ENCODE measurements around the gene HFE.

Gene HFE

DNA sequence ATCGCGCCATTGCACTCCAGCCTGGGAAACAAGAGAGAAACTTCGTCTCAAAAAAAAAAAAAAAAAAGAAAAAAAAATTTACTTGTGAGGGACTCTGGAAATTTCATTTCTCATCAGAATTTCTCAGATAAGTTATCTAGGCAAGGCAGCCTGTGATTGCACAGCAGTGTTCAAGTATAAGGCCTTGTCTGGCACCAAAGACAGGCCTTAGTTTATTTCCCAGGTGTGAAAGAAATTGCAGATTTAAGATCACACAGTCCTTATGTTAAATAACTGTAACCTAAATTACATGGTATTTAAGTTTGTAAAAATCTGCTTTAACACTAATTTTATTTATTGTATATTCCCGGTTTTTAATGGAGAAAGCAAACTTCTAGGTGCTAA, 34.8 kb downstream of the HFE start:
- TF ChIP-seq Cebpa-rat (IDR thresholded peaks at IDR 0.05): no peak
- Histone ChIP-seq H3K36me3 (no peaks in the 10 kb centered on the region), H4K20me1 (peaks cover 30% of the 10 kb centered on the region), H3K27ac (peak overlapping the region; percentile 94), H3K4me3 (peak overlapping the region; percentile 88), H3K4me2 (peak overlapping the region; percentile 71), H3K9ac (no peak overlapping the region; the same call in 1 of the 2 replicates), H3K9me3 (no peaks in the 10 kb centered on the region), H3K27me3 (no peaks in the 10 kb centered on the region), H3K4me1 (peaks cover 20% of the 10 kb centered on the region)

DNA sequence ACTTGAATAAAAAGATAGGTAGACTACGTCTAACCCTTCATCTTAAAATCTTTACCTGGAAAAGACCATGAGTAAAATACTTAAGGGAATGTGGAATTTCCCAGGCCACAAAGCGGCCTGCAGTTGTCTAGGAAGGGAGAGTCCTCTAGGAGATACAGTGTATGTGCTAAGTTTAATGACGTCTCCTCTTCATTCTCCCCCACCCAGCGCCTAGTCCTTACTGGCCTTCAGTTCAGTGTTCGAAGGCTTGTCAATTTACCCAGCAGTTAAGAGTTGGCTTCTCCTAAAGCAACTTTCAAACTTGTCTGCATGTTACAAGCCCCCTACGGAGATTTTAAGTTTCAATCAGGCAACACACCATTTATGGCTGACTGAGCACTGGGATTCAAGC, 35.2 kb downstream of the HFE start:
- H3K4me2 ChIP-seq: peak overlapping the region; percentile 71
- peak overlapping the region; percentile 88 for H3K4me3 ChIP-seq
- H3K9me3 ChIP-seq: no peaks in the 10 kb centered on the region
- peaks cover 34% of the 10 kb centered on the region for H4K20me1 ChIP-seq
- H3K27me3 ChIP-seq: no peaks in the 10 kb centered on the region
- H3K4me1 ChIP-seq: peaks cover 24% of the 10 kb centered on the region
- peaks cover 3% of the 10 kb centered on the region; the same call in 1 of the 2 replicates for H3K36me3 ChIP-seq
- H3K9ac ChIP-seq: peak overlapping the region; percentile 100
- peak overlapping the region; percentile 94 for H3K27ac ChIP-seq
- TF ChIP-seq Cebpa-rat (IDR thresholded peaks at IDR 0.05): no peak

DNA sequence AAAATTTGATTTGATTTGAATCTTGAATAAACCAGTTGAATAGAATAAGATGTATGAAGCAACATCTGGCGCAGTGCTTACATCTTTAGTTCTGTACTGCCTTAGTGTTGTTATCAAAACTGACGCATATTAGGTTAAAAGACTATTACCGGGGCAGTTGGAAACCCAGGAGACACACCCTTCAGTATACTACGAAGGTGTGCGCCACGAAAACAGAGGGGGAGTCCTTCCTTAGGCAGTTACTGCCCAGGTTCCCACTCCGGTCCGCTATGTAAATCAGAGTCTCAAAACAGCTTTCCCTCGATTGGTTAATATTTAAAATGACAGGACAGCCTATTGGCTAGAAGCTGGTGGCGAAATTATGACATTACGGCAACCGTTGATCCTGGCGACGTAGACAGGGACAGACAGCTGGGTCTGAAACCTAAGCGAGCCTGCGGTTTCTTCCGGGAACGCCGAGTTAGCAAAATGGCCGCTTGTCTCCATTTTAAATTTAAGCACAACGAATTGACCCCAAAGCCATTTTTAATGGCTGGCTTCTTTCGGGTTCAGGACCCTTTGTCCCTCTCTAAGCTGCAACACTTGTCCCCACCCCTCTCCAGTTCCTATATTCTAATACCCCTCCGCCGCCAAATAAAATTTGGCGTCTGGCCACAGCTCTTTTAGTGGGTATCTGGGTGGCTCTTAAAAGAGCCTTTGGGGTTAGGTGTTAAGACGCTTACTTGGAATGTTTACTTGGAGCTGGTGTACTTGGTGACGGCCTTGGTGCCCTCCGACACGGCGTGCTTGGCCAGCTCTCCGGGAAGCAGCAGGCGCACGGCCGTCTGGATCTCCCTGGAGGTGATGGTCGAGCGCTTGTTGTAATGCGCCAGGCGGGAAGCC, 35.8 kb downstream of the HFE start:
- peak overlapping the region; percentile 71 for H3K4me2 ChIP-seq
- H3K4me1 ChIP-seq: peaks cover 31% of the 10 kb centered on the region
- no peak; the same call in 1 of the 2 replicates for TF ChIP-seq Cebpa-rat (IDR thresholded peaks at IDR 0.05)
- H3K9ac ChIP-seq: peak overlapping the region; percentile 100
- no peaks in the 10 kb centered on the region for H3K27me3 ChIP-seq
- peaks cover 40% of the 10 kb centered on the region for H4K20me1 ChIP-seq
- peaks cover 9% of the 10 kb centered on the region for H3K36me3 ChIP-seq
- H3K9me3 ChIP-seq: no peaks in the 10 kb centered on the region
- H3K27ac ChIP-seq: peak overlapping the region; percentile 94
- H3K4me3 ChIP-seq: peak overlapping the region; percentile 88

DNA sequence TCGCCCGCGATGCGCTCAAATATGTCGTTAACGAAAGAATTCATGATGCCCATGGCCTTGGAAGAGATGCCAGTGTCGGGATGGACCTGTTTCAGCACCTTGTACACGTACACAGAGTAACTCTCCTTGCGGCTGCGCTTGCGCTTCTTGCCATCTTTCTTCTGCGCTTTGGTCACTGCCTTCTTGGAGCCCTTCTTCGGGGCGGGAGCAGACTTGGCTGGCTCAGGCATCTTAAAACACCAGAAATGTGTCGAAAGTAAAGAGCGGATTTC, 36.4 kb downstream of the HFE start:
- peak overlapping the region; percentile 100 for H3K9ac ChIP-seq
- no peaks in the 10 kb centered on the region for H3K27me3 ChIP-seq
- no peak for TF ChIP-seq Cebpa-rat (IDR thresholded peaks at IDR 0.05)
- H3K4me2 ChIP-seq: peak overlapping the region; percentile 71
- peaks cover 37% of the 10 kb centered on the region for H3K4me1 ChIP-seq
- peak overlapping the region; percentile 88 for H3K4me3 ChIP-seq
- peak overlapping the region; percentile 94 for H3K27ac ChIP-seq
- H4K20me1 ChIP-seq: peaks cover 46% of the 10 kb centered on the region
- H3K9me3 ChIP-seq: no peaks in the 10 kb centered on the region
- H3K36me3 ChIP-seq: peaks cover 15% of the 10 kb centered on the region

DNA sequence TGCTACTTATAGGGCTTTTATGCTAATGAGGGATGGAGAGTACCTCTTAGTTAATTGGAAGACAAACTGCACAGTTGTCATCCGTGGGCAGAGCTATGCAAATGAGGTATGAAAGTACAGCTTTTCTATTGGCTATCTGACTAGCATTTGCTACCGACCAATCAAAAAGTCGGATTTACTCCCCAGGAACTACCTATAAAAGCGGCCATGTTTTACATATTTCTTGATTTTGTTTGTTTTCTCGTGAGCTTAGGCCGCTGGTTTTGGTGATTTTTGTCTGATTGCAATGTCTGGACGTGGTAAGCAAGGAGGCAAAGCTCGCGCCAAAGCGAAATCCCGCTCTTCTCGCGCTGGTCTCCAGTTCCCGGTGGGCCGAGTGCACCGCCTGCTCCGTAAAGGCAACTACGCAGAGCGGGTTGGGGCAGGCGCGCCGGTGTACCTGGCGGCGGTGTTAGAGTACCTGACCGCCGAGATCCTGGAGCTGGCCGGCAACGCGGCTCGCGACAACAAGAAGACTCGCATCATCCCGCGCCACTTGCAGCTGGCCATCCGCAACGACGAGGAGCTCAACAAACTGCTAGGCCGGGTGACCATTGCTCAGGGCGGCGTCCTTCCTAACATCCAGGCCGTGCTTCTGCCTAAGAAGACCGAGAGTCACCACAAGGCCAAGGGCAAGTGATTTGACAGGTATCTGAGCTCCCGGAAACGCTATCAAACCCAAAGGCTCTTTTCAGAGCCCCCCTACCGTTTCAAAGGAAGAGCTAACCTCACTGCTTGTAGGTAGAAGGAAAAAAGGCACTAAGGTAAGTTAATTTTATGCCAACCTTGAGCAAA, 36.9 kb downstream of the HFE start:
- Histone ChIP-seq H3K9me3 (no peaks in the 10 kb centered on the region), H3K9ac (peak overlapping the region; percentile 100), H3K36me3 (peaks cover 18% of the 10 kb centered on the region), H3K27me3 (no peaks in the 10 kb centered on the region), H3K4me1 (peaks cover 37% of the 10 kb centered on the region), H4K20me1 (peaks cover 52% of the 10 kb centered on the region), H3K4me2 (peak overlapping the region; percentile 86), H3K4me3 (peak overlapping the region; percentile 88), H3K27ac (peak overlapping the region; percentile 94)
- TF ChIP-seq Cebpa-rat (IDR thresholded peaks at IDR 0.05): no peak

DNA sequence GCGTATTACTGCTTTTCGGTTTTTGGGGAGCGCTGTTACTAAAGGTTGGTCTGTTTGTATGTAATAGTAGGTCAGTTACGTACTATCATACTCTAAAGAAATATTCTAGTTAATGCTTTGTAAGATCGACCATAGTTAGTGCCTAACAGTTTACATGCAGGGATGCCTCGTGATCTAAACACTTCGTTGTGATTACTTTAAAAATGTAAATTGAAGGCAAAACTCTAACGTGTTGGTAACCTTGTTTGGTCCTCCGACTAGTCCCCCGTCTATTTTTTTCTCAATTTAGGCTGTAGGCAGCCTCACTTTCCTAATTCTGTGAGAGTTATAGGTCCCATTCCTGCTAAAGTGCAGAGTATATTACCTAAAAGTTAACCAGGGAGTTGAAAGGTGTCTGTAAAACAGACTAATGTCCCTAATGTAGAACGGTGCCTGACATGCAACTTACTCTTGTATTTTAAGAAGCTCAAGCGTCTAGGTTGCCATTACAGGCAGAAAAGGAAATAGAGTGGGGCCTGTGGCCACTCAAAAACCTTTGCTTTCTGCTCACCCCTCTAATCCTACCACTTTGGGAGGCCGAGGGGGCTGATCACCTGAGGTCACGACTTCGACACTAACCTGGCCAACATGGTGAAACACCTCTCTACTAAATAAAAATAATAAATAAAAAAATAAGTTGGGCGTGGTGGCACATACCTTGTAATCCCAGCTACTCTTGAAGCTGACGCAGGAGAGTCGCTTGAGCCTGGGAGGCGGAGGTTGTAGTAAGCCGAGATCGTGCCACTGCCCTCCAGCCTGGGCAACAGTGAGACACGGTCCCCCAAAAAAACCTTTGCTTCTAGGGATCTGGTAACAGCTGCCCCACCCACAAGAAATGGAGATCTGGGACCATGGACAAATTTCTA, 37.8 kb downstream of the HFE start:
- TF ChIP-seq Cebpa-rat (IDR thresholded peaks at IDR 0.05): no peak
- peak overlapping the region; percentile 100 for H3K9ac ChIP-seq
- peaks cover 37% of the 10 kb centered on the region for H3K4me1 ChIP-seq
- H3K27ac ChIP-seq: peak overlapping the region; percentile 94
- no peaks in the 10 kb centered on the region for H3K27me3 ChIP-seq
- peaks cover 60% of the 10 kb centered on the region for H4K20me1 ChIP-seq
- H3K9me3 ChIP-seq: no peaks in the 10 kb centered on the region
- H3K4me2 ChIP-seq: peak overlapping the region; percentile 86
- H3K4me3 ChIP-seq: peak overlapping the region; percentile 88
- H3K36me3 ChIP-seq: peaks cover 26% of the 10 kb centered on the region

DNA sequence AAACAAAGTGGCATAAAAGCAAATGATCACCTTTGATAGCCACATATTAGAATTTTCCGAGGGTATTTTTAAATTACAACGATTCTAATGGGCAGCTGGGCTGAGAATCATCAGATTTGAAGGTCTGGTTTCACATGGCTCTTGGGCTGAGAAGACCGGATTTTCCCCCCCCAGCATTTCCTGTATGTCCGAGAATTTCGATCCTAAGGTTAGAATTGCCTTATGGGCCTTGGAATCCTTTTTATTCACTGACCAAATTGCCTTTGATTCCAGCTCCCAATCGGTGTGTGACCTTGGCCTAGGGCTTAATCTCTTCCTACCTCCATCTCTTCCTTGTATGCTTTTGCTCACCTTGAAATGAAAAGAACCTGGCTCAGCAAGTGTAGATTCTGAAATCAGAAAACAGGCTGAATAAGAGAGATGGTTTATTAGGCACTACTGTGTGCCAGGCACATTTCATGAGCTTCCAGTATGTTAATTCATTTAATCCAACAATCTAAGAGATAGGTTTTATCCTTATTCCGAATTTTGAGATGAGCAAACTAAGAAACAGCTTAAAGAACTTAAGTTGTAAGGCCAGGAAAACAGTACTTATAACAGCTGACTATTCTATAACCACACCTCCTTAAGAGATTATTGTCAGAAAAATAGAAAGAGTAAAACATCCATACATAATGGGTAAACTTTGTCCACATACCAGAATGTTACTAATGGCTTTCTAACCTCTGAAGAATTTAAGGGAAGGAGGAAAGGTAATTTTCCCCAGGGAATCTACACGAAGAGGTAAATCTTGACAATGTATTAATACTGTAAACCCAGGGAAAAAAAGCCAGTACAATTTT, 39.4 kb downstream of the HFE start:
- Histone ChIP-seq H3K36me3 (peaks cover 42% of the 10 kb centered on the region), H3K27me3 (no peaks in the 10 kb centered on the region), H3K4me3 (peak overlapping the region; percentile 88), H4K20me1 (peaks cover 76% of the 10 kb centered on the region), H3K9ac (peak overlapping the region; percentile 100), H3K27ac (peak overlapping the region; percentile 94), H3K4me2 (peak overlapping the region; percentile 86), H3K9me3 (no peaks in the 10 kb centered on the region), H3K4me1 (peaks cover 32% of the 10 kb centered on the region)
- TF ChIP-seq Cebpa-rat (IDR thresholded peaks at IDR 0.05): no peak

DNA sequence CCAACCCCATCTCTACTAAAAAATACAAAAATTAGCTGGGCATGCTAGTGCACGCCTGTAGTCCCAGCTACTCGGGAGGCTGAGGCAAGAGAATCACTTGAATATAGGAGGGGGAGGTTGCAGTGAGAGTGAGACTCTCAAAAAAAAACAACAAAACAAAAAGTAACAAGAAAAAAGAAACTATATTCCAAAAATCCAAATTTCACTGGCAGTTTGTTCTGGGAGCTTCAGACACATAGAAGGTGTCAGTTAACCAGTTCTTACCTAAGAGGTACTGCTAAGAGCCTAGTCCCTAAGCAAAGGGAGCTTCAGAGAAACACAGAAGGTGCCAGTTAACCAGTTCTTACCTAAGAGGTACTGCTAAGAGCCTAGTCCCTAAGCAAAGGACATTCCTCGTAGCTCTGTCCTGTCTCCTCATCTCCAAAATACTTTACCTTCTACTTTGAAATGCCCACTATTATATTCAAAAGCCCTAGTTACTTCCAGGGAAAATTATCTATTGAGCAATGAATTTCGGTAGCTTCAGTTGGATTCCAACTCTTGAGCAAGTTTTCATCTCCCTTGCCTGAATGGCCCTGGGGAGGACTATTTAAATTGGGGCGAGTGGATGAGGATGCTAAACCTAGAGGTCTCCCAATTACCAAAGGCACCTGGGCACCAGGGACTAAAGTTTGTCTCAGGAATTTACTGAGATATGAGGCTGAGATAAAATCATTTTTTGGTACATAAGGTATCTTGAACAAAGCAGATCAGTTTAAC, 41.0 kb downstream of the HFE start:
- Histone ChIP-seq H3K36me3 (peaks cover 47% of the 10 kb centered on the region), H3K4me2 (peak overlapping the region; percentile 86), H4K20me1 (peaks cover 92% of the 10 kb centered on the region), H3K9me3 (no peaks in the 10 kb centered on the region), H3K27ac (no peak overlapping the region), H3K4me1 (peaks cover 22% of the 10 kb centered on the region), H3K9ac (0 out of 2 replicates have a peak overlapping the region, but pooled peaks have one; percentile 3), H3K4me3 (peak overlapping the region; percentile 88; the same call in 1 of the 2 replicates), H3K27me3 (no peaks in the 10 kb centered on the region)
- TF ChIP-seq Cebpa-rat (IDR thresholded peaks at IDR 0.05): no peak

All from BLaER1 (cell line).